ENCODE results near the gene DLX5.

GRCh38 chr7:97022491-97023306, 1.9 kb downstream of the DLX5 start:
- TF ChIP-seq, protein P1, sequence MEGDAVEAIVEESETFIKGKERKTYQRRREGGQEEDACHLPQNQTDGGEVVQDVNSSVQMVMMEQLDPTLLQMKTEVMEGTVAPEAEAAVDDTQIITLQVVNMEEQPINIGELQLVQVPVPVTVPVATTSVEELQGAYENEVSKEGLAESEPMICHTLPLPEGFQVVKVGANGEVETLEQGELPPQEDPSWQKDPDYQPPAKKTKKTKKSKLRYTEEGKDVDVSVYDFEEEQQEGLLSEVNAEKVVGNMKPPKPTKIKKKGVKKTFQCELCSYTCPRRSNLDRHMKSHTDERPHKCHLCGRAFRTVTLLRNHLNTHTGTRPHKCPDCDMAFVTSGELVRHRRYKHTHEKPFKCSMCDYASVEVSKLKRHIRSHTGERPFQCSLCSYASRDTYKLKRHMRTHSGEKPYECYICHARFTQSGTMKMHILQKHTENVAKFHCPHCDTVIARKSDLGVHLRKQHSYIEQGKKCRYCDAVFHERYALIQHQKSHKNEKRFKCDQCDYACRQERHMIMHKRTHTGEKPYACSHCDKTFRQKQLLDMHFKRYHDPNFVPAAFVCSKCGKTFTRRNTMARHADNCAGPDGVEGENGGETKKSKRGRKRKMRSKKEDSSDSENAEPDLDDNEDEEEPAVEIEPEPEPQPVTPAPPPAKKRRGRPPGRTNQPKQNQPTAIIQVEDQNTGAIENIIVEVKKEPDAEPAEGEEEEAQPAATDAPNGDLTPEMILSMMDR (IDR thresholded peaks at IDR 0.05): no peak
- TF ChIP-seq ZFX (IDR thresholded peaks at IDR 0.05; ENCODE audit: borderline replicate concordance): no peak

Data from 22Rv1 (cell line).